Neuronal stem cell (in vitro differentiated cells): Measurements from ENCODE around the gene KY.
A peak's percentile ranks its signal among the peaks of the same experiment; 100 is the strongest.

Experiments used
- DNase-seq: peaks from one replicate; pipeline ENCODE4 v3.0.0-alpha.2; 2013; ENCODE audit warnings: low spot score
- H2AFZ ChIP-seq: one replicate; pipeline ENCODE4 v1.6.1; 2013; ENCODE audit warnings: mild to moderate bottlenecking, low read length, inconsistent platforms
- H2AK5ac ChIP-seq: 2 replicates; pipeline ENCODE4 v1.6.1; 2013; ENCODE audit warnings: low read depth, mild to moderate bottlenecking, inconsistent platforms, low read length, moderate library complexity, mixed read lengths
- H2BK120ac ChIP-seq: 2 replicates; pipeline ENCODE4 v1.6.1; 2013; ENCODE audit warnings: low read depth, mild to moderate bottlenecking, inconsistent platforms, low read length, moderate library complexity, mixed read lengths
- H2BK12ac ChIP-seq: one replicate; pipeline ENCODE4 v1.6.1; 2013; ENCODE audit warnings: low read length, inconsistent platforms
- H2BK15ac ChIP-seq: 2 replicates; pipeline ENCODE4 v1.6.1; 2013; ENCODE audit warnings: mild to moderate bottlenecking, low read length, inconsistent platforms, mixed read lengths
- H2BK5ac ChIP-seq: one replicate; pipeline ENCODE4 v1.6.1; 2013; ENCODE audit warnings: inconsistent platforms, mild to moderate bottlenecking, low read length, moderate library complexity
- H3K14ac ChIP-seq: one replicate; pipeline ENCODE4 v1.6.1; 2013; ENCODE audit warnings: low read length, inconsistent platforms
- H3K18ac ChIP-seq: 2 replicates; pipeline ENCODE4 v1.6.1; 2013; ENCODE audit warnings: low read length, inconsistent platforms
- H3K23ac ChIP-seq: 2 replicates; pipeline ENCODE4 v1.6.1; 2013; ENCODE audit warnings: low read depth, mild to moderate bottlenecking, mixed read lengths, low read length, inconsistent platforms; ENCODE audit not compliant: poor library complexity
- H3K27ac ChIP-seq: replicated peaks from 3 replicates; pipeline ENCODE4 v1.5.1; 2013; ENCODE audit warnings: low read length, inconsistent platforms
- H3K27me3 ChIP-seq, 3 experiments: 2 replicates each; pipeline ENCODE4 v1.6.1; 2013; ENCODE audit warnings: low read length in 3 of 3, mild to moderate bottlenecking in 2 of 3, inconsistent platforms in 1 of 3, low read depth in 1 of 3, mixed read lengths in 1 of 3, moderate library complexity in 1 of 3; ENCODE audit not compliant: control insufficient read depth in 3 of 3, insufficient read depth in 3 of 3
- H3K36me3 ChIP-seq, 2 donors: replicated peaks in 1 of 2; 2 replicates each; pipeline ENCODE4 v1.6.1; 2013; ENCODE audit warnings: low read length in 2 of 2; ENCODE audit not compliant: control insufficient read depth in 2 of 2, insufficient read depth in 2 of 2
- H3K4ac ChIP-seq: 2 replicates; pipeline ENCODE4 v1.6.1; 2013; ENCODE audit warnings: inconsistent platforms, mild to moderate bottlenecking, low read length, moderate library complexity
- H3K4me1 ChIP-seq, 2 donors: 1 replicate in 1 of 2; 2 replicates in 1 of 2; pipeline ENCODE4 v1.6.1; 2013; ENCODE audit warnings: low read length in 2 of 2, low read depth in 1 of 2; ENCODE audit not compliant: control insufficient read depth in 2 of 2, insufficient read depth in 1 of 2
- H3K4me2 ChIP-seq: one replicate; pipeline ENCODE4 v1.6.1; 2013; ENCODE audit warnings: mild to moderate bottlenecking, low read length, inconsistent platforms; ENCODE audit not compliant: insufficient read depth, poor library complexity, severe bottlenecking
- H3K4me3 ChIP-seq, 2 donors: 2 replicates each; pipeline ENCODE4 v1.5.1; 2013; ENCODE audit warnings: low read length in 2 of 2, mild to moderate bottlenecking in 2 of 2, inconsistent platforms in 1 of 2, moderate library complexity in 1 of 2
- H3K79me1 ChIP-seq: one replicate; pipeline ENCODE4 v1.6.1; 2013; ENCODE audit warnings: low read depth, mild to moderate bottlenecking, inconsistent platforms, low read length, moderate library complexity
- H3K9ac ChIP-seq: one replicate; pipeline ENCODE4 v1.6.1; 2013; ENCODE audit warnings: mild to moderate bottlenecking, low read depth, low read length, inconsistent platforms; ENCODE audit not compliant: poor library complexity
- H3K9me3 ChIP-seq, 2 donors: replicated peaks in 1 of 2; 2 replicates each; pipeline versions ENCODE3 to v1.6.1; 2013; ENCODE audit warnings: low read length in 2 of 2, mild to moderate bottlenecking in 2 of 2, inconsistent platforms in 1 of 2, low read depth in 1 of 2, mixed read lengths in 1 of 2, moderate library complexity in 1 of 2; ENCODE audit not compliant: control insufficient read depth in 2 of 2, insufficient read depth in 1 of 2
- H4K8ac ChIP-seq: one replicate; pipeline ENCODE4 v1.6.1; 2013; ENCODE audit warnings: low read depth, mild to moderate bottlenecking, inconsistent platforms, low read length, moderate library complexity
- H4K91ac ChIP-seq: one replicate; pipeline ENCODE4 v1.6.1; 2013; ENCODE audit warnings: low read length, low read depth, mild to moderate bottlenecking, inconsistent platforms; ENCODE audit not compliant: poor library complexity
- WGBS, 2 donors: extraction: QIAGEN DNeasy Blood & Tissue Kit; methylation state at CpG; one replicate each; pipeline ENCODE4 v1.1.7; 2013; ENCODE audit warnings: missing lambda C conversion rate in 2 of 2, mixed read lengths in 1 of 2; ENCODE audit not compliant: insufficient read length in 2 of 2, insufficient replicate concordance in 1 of 2; ENCODE audit errors: extremely low coverage in 2 of 2; 5-methylcytosine and 5-hydroxymethylcytosine counted together

Gene KY

DNA sequence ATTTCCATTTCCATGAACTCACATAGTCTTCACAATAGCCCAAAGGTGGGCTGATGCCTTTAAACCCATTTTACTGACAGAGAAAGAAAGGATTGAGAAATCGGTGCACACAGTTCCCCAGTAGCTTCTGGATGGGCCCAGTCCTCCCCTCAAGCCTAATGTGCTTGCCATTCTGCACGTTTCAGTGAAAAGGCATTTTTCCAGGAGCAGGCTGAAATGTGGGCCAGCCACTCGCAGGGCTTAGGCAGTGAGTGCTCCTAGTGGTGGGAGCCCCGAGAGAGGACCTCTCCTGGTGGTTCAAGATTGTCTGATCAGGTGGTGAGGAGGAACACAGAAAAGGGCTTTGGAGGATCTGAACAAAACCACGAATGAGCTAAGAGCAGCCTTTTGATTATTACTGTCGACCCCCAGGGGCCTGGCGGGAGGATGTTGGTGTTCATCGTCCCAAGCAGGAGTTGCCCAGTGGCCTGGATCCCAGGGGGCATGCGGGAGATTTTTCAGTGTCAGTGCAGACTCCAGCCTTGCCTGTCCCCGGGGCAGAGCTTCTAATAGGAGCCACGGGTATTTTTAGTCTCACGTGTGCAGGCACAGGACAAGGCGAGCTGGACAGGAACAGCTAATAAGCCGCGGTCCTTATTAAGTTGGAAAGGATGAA, 8.7 kb upstream of the KY start:
- Histone ChIP-seq H3K27ac (no peak overlapping the region), H3K4me3 (no peak overlapping the region), H2BK12ac (no peak overlapping the region), H3K27me3 (no peaks in the 10 kb centered on the region), H3K36me3 (no peaks in the 10 kb centered on the region), H3K9ac (no peak overlapping the region), H2AFZ (no peak overlapping the region), H4K8ac (no peak overlapping the region), H3K4me2 (no peak overlapping the region), H3K4me1 (peaks cover 0 to 5% of the 10 kb centered on the region in 2 donors), H3K9me3 (no peaks in the 10 kb centered on the region), H3K23ac (no peak overlapping the region), H2AK5ac (no peak overlapping the region), H3K14ac (no peak overlapping the region), H2BK5ac (no peak overlapping the region), H3K18ac (no peak overlapping the region), H3K4ac (no peak overlapping the region), H2BK120ac (no peak overlapping the region), H2BK15ac (no peak overlapping the region), H4K91ac (no peak overlapping the region), H3K79me1 (no peaks in the 10 kb centered on the region)
- WGBS, 2 donors = no CpG with 5 or more reads among the region's 15 CpGs
- DNase-seq = no peak

- no peaks in the 10 kb centered on the region for H3K36me3 ChIP-seq
- H3K27me3 ChIP-seq = no peaks in the 10 kb centered on the region
- no peak overlapping the region for H3K23ac ChIP-seq
- H3K14ac ChIP-seq = no peak overlapping the region
- no peak overlapping the region for H2BK5ac ChIP-seq
- no peak overlapping the region for H4K8ac ChIP-seq
- no peak overlapping the region for H3K4me3 ChIP-seq
- DNase-seq = no peak
- no peak overlapping the region for H3K4ac ChIP-seq
- H2AFZ ChIP-seq = no peak overlapping the region
- no peak overlapping the region for H3K18ac ChIP-seq
- no peaks in the 10 kb centered on the region for H3K4me1 ChIP-seq
- no peak overlapping the region for H3K9ac ChIP-seq
- H3K27ac ChIP-seq = no peak overlapping the region
- no peak overlapping the region for H2BK120ac ChIP-seq
- WGBS, 2 donors = no CpG with 5 or more reads among the region's 5 CpGs
- H3K4me2 ChIP-seq = no peak overlapping the region
- no peaks in the 10 kb centered on the region for H3K79me1 ChIP-seq
- H2BK12ac ChIP-seq = no peak overlapping the region
- no peaks in the 10 kb centered on the region for H3K9me3 ChIP-seq
- no peak overlapping the region for H2BK15ac ChIP-seq
- no peak overlapping the region for H4K91ac ChIP-seq
- H2AK5ac ChIP-seq = no peak overlapping the region
Measured at GRCh38 chr3:134658555-134658954, 7.7 kb upstream of the KY start.

- H3K36me3 ChIP-seq = no peaks in the 10 kb centered on the region
- no peak overlapping the region for H2BK120ac ChIP-seq
- H3K14ac ChIP-seq = no peak overlapping the region
- H4K8ac ChIP-seq = no peak overlapping the region
- no peak overlapping the region for H2AFZ ChIP-seq
- no peak overlapping the region for H3K9ac ChIP-seq
- peaks cover 1 to 5% of the 10 kb centered on the region in 2 donors for H3K4me1 ChIP-seq
- DNase-seq = no peak
- no CpG with 5 or more reads among the region's 7 CpGs for WGBS, 2 donors
- H3K79me1 ChIP-seq = no peaks in the 10 kb centered on the region
- H3K4me2 ChIP-seq = no peak overlapping the region
- H3K4ac ChIP-seq = no peak overlapping the region
- no peak overlapping the region for H3K27ac ChIP-seq
- no peak overlapping the region for H3K18ac ChIP-seq
- H4K91ac ChIP-seq = no peak overlapping the region
- H2BK15ac ChIP-seq = no peak overlapping the region
- peaks cover 0 to 19% (median 13%) of the 10 kb centered on the region in 3 experiments for H3K27me3 ChIP-seq
- no peak overlapping the region for H3K4me3 ChIP-seq
- no peak overlapping the region for H2AK5ac ChIP-seq
- H2BK12ac ChIP-seq = no peak overlapping the region
- peak overlapping the region; percentile 22 for H3K23ac ChIP-seq
- no peak overlapping the region for H2BK5ac ChIP-seq
- no peaks in the 10 kb centered on the region for H3K9me3 ChIP-seq
Measured at GRCh38 chr3:134656211-134656800, 5.5 kb upstream of the KY start.

DNA sequence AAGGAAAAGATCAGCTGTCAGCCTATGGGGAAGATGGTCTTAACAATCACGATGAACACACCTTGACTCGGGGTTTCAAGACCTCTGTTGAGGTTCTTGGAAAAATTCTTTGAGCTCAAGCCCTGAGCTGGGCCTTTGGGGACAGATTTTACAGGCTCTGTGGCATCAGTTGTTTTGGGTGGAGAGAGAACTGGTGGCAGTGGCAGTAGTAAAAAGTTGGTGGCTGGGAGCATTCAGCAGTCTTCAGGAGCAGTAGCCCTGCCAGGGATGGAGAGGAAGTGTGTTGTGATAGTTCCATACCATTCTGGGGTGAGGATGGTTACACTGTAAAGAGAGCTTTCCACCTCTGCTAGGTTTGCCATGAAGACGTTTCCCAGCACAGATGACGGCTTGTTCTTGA, 4.9 kb upstream of the KY start:
- Histone ChIP-seq H3K27me3 (peaks cover 0 to 25% (median 18%) of the 10 kb centered on the region in 3 experiments), H3K9ac (no peak overlapping the region), H3K27ac (no peak overlapping the region), H3K18ac (no peak overlapping the region), H2AK5ac (no peak overlapping the region), H3K14ac (no peak overlapping the region), H3K9me3 (no peaks in the 10 kb centered on the region), H2BK12ac (no peak overlapping the region), H3K23ac (peak overlapping the region; percentile 20), H2AFZ (no peak overlapping the region), H2BK120ac (no peak overlapping the region), H2BK15ac (no peak overlapping the region), H3K4me3 (no peak overlapping the region), H3K36me3 (no peaks in the 10 kb centered on the region), H4K91ac (no peak overlapping the region), H4K8ac (no peak overlapping the region), H3K4me2 (no peak overlapping the region), H2BK5ac (no peak overlapping the region), H3K4me1 (peaks cover 3 to 7% of the 10 kb centered on the region in 2 donors), H3K4ac (no peak overlapping the region), H3K79me1 (no peaks in the 10 kb centered on the region)
- no peak for DNase-seq
- no CpG with 5 or more reads among the region's 4 CpGs for WGBS, 2 donors
